PC-9 (cell line): ENCODE results near the gene MTARC2.

Source experiments
- CTCF ChIP-seq: fragments of 200-600 bp; sonication (generic); conservative IDR thresholded peaks from 2 replicates; pipeline ENCODE4 v1.6.1; 2017; ENCODE audit warnings: mixed run types, antibody characterized with exemption, mild to moderate bottlenecking, moderate library complexity
- EZH2 ChIP-seq: fragments of 200-600 bp; sonication (generic); IDR thresholded peaks from 2 replicates; pipeline ENCODE4 v1.8.0; 2017; ENCODE audit warnings: antibody characterized with exemption, low read depth

GRCh38 chr1:220761688-220762427 lies 13.7 kb downstream of the MTARC2 start:
- no peak for TF ChIP-seq CTCF
- TF ChIP-seq EZH2, result no peak
